ENCODE measurements around the gene KCNG3.
A peak's percentile ranks its signal among the peaks of the same experiment; 100 is the strongest.

The KCNG3 gene

GRCh38 chr2:42493468-42494354 lies at the start of gene KCNG3:
Gene KCNG3 (minus strand): TSS chr2:42493982. CDS start chr2:42493501, 481 bp downstream.
- peak; percentile 71 to 93 (median 88) for DNase-seq

GRCh38 chr2:42542871-42543270 lies 49.1 kb upstream of the KCNG3 start:
- no peak for DNase-seq

DNA sequence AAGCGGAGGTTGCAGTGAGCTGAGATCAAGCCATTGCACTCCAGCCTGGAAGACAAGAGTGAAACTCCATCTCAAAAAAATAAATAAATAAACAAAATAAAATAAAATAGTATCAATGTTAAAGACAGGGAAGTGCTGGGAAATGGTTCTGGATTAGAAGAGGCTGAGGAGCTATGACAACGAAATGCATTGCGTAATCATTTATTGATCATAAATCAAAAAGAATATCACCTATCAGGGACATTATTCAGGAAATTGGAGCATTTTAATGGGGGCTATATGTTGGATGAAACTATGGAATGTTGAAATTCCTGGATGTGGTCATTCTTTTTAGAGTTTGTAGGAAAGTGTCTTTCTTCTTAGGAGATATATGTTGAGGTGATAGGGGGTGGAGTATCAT lies 43.7 kb upstream of the KCNG3 start:
- no peak for DNase-seq

GRCh38 chr2:42532397-42532796 lies 38.6 kb upstream of the KCNG3 start:
- DNase-seq = no peak

DNA sequence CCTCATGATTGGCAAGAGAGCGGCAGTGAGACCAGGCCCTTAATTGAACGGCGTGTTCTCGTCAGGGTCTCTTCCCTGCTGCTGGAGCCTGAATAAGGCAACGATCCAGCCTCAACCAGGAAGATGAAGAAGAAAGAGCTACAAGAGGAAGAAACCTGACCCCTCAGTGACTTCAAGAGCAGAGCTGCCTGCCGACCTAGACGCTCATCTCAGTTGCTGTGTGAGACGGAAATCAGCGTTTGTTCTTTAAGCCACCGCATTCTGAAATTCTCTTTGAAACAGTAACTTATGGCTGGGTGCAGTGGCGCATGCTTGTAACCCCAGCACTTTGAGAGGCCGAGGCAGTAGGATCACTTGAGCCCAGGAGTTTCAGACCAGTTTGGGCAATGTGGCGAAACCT lies 29.6 kb upstream of the KCNG3 start:
- peak in 1 of 3 experiments; percentile 24 for DNase-seq

DNA sequence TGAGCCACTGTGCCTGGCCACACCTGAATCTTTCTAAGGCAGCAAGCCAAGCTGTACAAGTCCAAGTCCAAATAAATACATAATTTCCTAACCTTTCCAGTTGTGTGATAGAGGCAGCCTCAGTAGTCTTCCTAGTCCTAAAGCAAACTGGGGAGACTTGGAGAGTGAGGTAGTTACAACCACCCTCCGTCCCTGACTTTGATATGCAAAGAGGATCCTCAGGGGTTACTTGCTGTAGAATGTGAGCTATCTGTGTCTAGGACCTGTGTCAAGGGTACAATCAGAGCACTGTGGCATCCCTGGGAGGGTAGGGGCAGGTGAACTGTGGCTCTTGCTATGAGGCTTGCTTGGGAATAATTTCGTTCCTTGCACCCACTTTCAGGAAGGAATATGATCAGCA lies 28.3 kb upstream of the KCNG3 start:
- no peak for DNase-seq

DNA sequence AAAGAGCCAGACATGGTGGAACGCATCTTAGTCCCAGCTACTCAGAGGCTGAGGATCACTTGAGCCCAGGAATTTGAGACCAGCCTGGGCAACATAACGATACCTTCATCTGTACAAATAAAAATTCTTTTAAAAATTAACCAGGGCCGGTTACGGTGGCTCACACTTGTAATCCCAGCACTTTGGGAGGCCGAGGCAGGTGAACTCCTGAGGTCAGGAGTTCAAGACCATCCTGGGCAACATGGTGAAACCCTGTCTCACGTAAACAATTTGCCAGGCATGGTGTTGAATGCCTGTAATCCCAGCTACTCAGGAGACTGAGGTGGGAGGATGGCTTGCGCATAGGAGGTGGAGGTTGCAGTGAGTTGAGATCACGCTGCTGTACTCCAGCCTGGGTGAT lies 25.8 kb upstream of the KCNG3 start:
- DNase-seq = no peak

DNA sequence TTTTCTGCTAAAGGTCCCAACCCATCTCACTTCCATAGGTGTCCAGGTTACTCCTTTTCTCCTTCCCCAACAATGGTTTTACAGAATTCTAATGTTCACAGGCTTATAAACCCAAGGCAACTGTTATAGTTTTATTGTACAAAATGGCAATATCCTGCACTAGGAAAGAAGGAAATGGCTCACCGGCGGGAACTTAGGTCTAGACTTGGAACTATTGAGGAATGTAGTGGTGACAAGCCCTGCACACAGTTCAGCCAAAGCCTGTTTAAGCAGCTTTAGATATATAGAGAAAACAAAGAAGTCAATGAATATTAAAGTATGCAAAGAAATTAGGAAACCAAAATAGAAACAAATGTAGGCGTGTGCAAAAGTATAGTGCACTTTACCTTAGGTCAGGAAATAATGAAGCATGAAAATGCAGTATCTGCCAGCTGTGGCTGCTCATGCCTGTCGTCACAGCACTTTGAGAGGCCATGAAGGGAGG lies 22.7 kb upstream of the KCNG3 start:
- no peak for DNase-seq

GRCh38 chr2:42513252-42513918 lies 19.6 kb upstream of the KCNG3 start:
- DNase-seq = peak; percentile 17 to 56 (median 55)

- no peak for DNase-seq
Measured at GRCh38 chr2:42510608-42511243, 16.9 kb upstream of the KCNG3 start.

GRCh38 chr2:42510191-42510590 lies 16.4 kb upstream of the KCNG3 start:
- no peak for DNase-seq

GRCh38 chr2:42504364-42505230 lies 10.8 kb upstream of the KCNG3 start:
- DNase-seq = no peak

- no peak for DNase-seq
Measured at GRCh38 chr2:42503291-42503690, 9.5 kb upstream of the KCNG3 start.

DNA sequence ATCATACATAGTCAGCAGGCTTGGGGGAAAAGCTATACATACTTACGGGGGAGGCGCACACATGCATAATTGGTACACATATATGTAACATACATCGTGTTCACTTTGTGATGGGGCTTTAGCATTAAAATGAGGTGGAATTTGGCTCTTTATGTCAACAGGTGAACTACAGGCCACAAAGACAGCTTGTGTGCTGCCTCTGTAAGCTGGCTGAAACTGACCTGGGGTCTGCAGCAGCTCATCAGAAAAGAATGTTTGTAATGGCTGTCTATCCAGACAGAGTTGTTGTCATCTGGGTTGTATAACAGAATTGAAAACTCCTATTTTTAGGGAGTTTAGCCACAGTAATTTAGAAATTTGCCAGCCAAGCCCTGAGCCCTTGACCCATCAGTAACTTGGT lies 4.7 kb upstream of the KCNG3 start:
- no peak for DNase-seq

DNA sequence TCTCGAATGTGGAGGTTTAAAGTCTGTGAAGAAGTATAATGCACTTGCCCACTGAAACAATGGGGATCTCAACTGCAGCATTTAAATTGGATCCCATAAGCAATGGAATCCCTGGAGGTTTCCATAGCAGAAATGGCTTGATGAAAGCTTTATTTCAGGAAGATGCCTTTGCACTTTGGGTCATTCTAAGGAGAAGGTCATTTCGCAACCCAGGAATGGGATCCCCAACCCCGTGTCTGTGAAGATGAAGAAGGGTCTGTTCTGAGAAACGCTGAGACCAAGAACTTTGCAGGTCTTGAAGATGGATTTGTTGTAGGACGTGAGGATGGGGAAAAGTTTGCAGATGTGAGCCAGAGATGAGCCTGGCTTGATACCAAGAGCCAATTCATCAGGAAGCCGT lies 1.8 kb upstream of the KCNG3 start:
- DNase-seq = peak in 1 of 3 experiments; percentile 25

- no peak for DNase-seq
Measured at GRCh38 chr2:42495234-42495581, 1.4 kb upstream of the KCNG3 start.

- peak; percentile 87 to 96 (median 94) for DNase-seq
Measured at GRCh38 chr2:42494355-42495233, 812 bp upstream of the KCNG3 start.

GRCh38 chr2:42492691-42493467 lies 903 bp downstream of the KCNG3 start:
- DNase-seq = peak in 2 of 3 experiments; percentile 80 to 89

- DNase-seq = no peak
Measured at GRCh38 chr2:42488297-42488696, 5.5 kb downstream of the KCNG3 start.

DNA sequence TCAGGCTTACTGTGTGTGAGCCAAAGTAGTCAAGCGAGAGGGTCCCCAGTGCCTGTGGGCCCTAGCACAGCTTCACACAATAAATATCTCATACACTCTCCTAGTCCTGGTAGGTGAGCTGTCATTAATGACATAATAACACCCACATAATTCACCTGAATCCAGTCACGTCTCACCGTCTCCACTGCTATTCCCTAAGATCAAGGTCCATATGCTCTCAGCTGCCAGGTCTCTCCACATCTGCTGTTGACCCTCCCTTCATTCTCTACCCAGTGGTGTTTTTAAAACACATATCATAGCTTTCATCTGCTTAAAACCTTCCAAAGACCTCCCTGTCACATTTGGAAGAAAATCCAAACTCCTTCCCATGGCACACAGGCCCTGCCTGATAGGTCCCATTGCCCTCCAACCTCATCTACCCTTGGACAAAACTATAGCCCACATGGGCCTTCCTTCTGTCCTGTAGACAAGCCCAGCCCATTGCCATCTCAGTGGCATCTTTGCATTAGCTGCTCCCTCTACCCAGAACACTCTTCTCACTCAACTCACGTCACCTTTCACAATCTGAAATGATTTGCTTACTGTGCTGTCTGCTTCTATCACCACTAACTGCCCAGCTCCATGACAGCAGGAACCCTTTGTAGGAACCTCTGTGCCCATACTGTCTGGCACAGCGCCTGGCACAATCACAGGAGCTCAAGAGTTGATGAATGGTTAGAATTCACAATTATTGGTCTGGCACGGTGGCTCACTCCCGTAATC lies 7.5 kb downstream of the KCNG3 start:
- peak in 2 of 3 experiments; percentile 28 to 44 for DNase-seq

All from NCI-H1417 (cell line).